SH-SY5Y (cell line): ENCODE data around the gene GPC3.

Experiments used
- GATA2 ChIP-seq: IDR thresholded peaks from 2 replicates; pipeline ENCODE4 v1.6.1; 2011; ENCODE audit warnings: mild to moderate bottlenecking, low read depth, low read length
- GATA3 ChIP-seq: IDR thresholded peaks from 2 replicates; pipeline ENCODE4 v1.6.1; 2011; ENCODE audit warnings: low read depth, mild to moderate bottlenecking, low read length, moderate library complexity

- TF ChIP-seq GATA3 (no peak), GATA2 (no peak)
Observed at GRCh38 chrX:133513123-133513522, 472.3 kb downstream of the GPC3 start.
